ENCODE measurements around the gene MICU2.

MICU2 gene

DNA sequence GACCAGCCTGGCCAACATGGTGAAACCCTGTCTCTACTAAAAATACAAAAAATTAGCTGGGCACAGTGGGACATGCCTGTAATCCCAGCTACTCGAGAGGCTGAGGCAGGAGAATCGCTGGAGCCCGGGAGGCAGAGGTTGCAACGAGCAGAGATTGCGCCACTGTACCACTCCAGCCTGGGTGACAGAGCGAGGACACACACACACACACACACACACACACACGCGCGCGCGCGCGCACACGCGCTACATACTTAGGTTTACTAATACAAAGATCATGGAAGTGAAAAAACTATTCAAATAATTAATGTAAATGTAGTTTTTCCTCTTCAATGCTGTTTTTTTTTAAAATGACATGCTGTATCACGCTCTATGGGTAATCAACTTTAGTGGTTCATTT, 86.4 kb downstream of the MICU2 start:
- no peak overlapping the region for H3K4me2 ChIP-seq
- H3K4me3 ChIP-seq (IDR thresholded peaks at IDR 0.05; ENCODE audit: insufficient read depth, low read depth, low read length), result no peak overlapping the region
- H3K79me2 ChIP-seq (ENCODE audit: insufficient read depth, low read depth), result no peaks in the 10 kb centered on the region
- TF ChIP-seq, protein P1, sequence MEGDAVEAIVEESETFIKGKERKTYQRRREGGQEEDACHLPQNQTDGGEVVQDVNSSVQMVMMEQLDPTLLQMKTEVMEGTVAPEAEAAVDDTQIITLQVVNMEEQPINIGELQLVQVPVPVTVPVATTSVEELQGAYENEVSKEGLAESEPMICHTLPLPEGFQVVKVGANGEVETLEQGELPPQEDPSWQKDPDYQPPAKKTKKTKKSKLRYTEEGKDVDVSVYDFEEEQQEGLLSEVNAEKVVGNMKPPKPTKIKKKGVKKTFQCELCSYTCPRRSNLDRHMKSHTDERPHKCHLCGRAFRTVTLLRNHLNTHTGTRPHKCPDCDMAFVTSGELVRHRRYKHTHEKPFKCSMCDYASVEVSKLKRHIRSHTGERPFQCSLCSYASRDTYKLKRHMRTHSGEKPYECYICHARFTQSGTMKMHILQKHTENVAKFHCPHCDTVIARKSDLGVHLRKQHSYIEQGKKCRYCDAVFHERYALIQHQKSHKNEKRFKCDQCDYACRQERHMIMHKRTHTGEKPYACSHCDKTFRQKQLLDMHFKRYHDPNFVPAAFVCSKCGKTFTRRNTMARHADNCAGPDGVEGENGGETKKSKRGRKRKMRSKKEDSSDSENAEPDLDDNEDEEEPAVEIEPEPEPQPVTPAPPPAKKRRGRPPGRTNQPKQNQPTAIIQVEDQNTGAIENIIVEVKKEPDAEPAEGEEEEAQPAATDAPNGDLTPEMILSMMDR (conservative IDR thresholded peaks at IDR 0.05; ENCODE audit: low read depth, low read length), result no peak
- no peak overlapping the region for H2AFZ ChIP-seq (ENCODE audit: low read depth)
- no peaks in the 10 kb centered on the region for H3K27me3 ChIP-seq (ENCODE audit: insufficient read depth, low read depth)
- no peaks in the 10 kb centered on the region for H4K20me1 ChIP-seq (ENCODE audit: insufficient read depth)
- no peaks in the 10 kb centered on the region for H3K4me1 ChIP-seq (ENCODE audit: low read depth, poor library complexity, severe bottlenecking)
- no peak overlapping the region for H3K27ac ChIP-seq
- H3K9ac ChIP-seq, result no peak overlapping the region
- no peaks in the 10 kb centered on the region for H3K36me3 ChIP-seq (ENCODE audit: insufficient read depth)

DNA sequence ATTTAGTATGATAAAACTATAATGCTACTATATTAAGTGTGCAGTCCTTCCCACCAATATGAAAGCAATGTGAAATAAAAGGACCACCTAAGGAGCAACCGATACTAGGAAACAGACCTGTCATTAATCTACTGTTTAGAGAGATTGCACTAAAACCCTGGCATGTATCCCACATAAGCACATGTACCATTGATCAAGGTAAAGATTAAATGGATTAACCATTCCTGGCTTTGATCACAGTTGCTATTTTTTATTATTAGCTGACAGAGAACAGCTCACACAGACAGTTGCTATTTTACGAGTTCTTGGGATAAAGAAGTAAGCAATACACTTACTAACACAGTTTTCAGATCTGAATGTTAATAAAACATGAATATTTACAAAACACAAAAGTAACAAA, 87.2 kb downstream of the MICU2 start:
- Histone ChIP-seq H4K20me1 (ENCODE audit: insufficient read depth) (no peaks in the 10 kb centered on the region), H2AFZ (ENCODE audit: low read depth) (no peak overlapping the region), H3K4me1 (ENCODE audit: low read depth, poor library complexity, severe bottlenecking) (no peaks in the 10 kb centered on the region), H3K9ac (no peak overlapping the region), H3K36me3 (ENCODE audit: insufficient read depth) (no peaks in the 10 kb centered on the region), H3K27me3 (ENCODE audit: insufficient read depth, low read depth) (no peaks in the 10 kb centered on the region), H3K27ac (no peak overlapping the region), H3K4me2 (no peak overlapping the region), H3K79me2 (ENCODE audit: insufficient read depth, low read depth) (no peaks in the 10 kb centered on the region), H3K4me3 (IDR thresholded peaks at IDR 0.05; ENCODE audit: insufficient read depth, low read depth, low read length) (no peak overlapping the region)
- TF ChIP-seq, protein P1 (conservative IDR thresholded peaks at IDR 0.05; ENCODE audit: low read depth, low read length), result no peak

DNA sequence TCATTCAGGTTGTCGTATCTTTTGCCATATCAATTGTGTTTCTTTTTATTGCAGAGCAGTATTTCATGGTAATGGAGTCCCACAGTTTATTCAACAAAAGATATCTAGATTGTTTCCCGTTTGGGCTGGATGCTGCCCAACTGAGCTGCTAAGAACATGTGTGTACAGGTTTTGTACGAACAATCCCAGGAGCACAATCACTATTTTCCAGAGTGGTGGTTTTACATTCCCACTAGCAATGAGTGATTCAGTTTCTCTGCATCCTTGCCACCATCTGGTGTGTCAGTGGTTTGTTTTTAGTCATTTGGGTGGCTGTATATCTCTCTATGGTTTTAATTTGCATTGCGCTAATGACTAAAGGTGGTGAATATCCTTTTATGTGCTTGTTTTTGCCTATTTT, 92.1 kb downstream of the MICU2 start:
- no peak overlapping the region for H3K4me2 ChIP-seq
- H3K9ac ChIP-seq, result no peak overlapping the region
- H3K4me3 ChIP-seq (IDR thresholded peaks at IDR 0.05; ENCODE audit: insufficient read depth, low read depth, low read length), result no peak overlapping the region
- H4K20me1 ChIP-seq (ENCODE audit: insufficient read depth), result no peaks in the 10 kb centered on the region
- no peak overlapping the region for H2AFZ ChIP-seq (ENCODE audit: low read depth)
- no peaks in the 10 kb centered on the region for H3K79me2 ChIP-seq (ENCODE audit: insufficient read depth, low read depth)
- TF ChIP-seq, protein P1 (conservative IDR thresholded peaks at IDR 0.05; ENCODE audit: low read depth, low read length), result no peak
- H3K4me1 ChIP-seq (ENCODE audit: low read depth, poor library complexity, severe bottlenecking), result no peaks in the 10 kb centered on the region
- no peaks in the 10 kb centered on the region for H3K36me3 ChIP-seq (ENCODE audit: insufficient read depth)
- H3K27me3 ChIP-seq (ENCODE audit: insufficient read depth, low read depth), result no peaks in the 10 kb centered on the region
- no peak overlapping the region for H3K27ac ChIP-seq

DNA sequence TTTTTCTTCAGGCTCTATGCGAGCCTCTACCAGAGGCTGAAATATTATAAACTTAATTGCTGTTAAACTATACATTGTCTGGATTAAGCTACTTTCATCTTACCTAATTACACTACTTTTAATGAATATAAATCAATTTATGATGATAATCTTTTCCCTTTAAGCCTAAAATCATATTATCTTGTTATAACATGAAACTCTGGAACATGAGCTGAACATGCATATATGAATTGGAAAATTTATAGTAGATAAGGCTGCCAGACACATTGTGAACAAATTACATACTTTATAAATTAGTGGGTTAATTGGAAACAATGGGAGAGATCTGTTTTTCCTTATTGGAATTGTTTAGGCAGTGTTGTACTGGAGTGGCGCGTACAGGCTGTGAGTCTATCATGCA, 99.6 kb downstream of the MICU2 start:
- Histone ChIP-seq H3K79me2 (ENCODE audit: insufficient read depth, low read depth) (no peaks in the 10 kb centered on the region), H3K4me1 (ENCODE audit: low read depth, poor library complexity, severe bottlenecking) (no peaks in the 10 kb centered on the region), H3K4me2 (no peak overlapping the region), H3K4me3 (IDR thresholded peaks at IDR 0.05; ENCODE audit: insufficient read depth, low read depth, low read length) (no peak overlapping the region), H2AFZ (ENCODE audit: low read depth) (no peak overlapping the region), H3K9ac (no peak overlapping the region), H4K20me1 (ENCODE audit: insufficient read depth) (no peaks in the 10 kb centered on the region), H3K27ac (no peak overlapping the region), H3K36me3 (ENCODE audit: insufficient read depth) (no peaks in the 10 kb centered on the region), H3K27me3 (ENCODE audit: insufficient read depth, low read depth) (no peaks in the 10 kb centered on the region)
- TF ChIP-seq, protein P1 (conservative IDR thresholded peaks at IDR 0.05; ENCODE audit: low read depth, low read length), result no peak

DNA sequence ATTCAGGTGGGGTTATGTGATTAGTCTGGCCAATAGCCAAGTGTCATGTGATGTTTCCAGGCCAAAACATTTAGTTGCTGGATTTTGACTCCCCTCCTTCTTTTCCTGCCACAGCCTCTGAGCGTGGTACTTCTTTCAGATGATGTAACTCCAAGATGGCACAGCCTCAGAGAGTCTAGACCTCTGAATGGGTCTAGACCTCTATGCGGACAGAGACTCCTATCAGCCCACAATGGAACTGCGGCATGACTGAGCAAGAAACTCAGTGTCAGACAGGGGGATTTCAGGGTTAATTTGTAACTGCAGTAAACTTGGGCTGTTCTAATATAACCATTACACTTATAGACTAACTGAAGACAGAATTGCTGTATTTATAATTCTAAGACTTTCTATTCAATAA, 102.3 kb downstream of the MICU2 start:
- Histone ChIP-seq H4K20me1 (ENCODE audit: insufficient read depth) (no peaks in the 10 kb centered on the region), H3K27me3 (ENCODE audit: insufficient read depth, low read depth) (no peaks in the 10 kb centered on the region), H2AFZ (ENCODE audit: low read depth) (no peak overlapping the region), H3K4me3 (IDR thresholded peaks at IDR 0.05; ENCODE audit: insufficient read depth, low read depth, low read length) (no peak overlapping the region), H3K4me1 (ENCODE audit: low read depth, poor library complexity, severe bottlenecking) (no peaks in the 10 kb centered on the region), H3K9ac (no peak overlapping the region), H3K4me2 (no peak overlapping the region), H3K27ac (no peak overlapping the region), H3K79me2 (ENCODE audit: insufficient read depth, low read depth) (no peaks in the 10 kb centered on the region), H3K36me3 (ENCODE audit: insufficient read depth) (no peaks in the 10 kb centered on the region)
- TF ChIP-seq, protein P1 (conservative IDR thresholded peaks at IDR 0.05; ENCODE audit: low read depth, low read length), result no peak

Data from KMS-11 (cell line).